ENCODE results near the gene RASA1.

DNA sequence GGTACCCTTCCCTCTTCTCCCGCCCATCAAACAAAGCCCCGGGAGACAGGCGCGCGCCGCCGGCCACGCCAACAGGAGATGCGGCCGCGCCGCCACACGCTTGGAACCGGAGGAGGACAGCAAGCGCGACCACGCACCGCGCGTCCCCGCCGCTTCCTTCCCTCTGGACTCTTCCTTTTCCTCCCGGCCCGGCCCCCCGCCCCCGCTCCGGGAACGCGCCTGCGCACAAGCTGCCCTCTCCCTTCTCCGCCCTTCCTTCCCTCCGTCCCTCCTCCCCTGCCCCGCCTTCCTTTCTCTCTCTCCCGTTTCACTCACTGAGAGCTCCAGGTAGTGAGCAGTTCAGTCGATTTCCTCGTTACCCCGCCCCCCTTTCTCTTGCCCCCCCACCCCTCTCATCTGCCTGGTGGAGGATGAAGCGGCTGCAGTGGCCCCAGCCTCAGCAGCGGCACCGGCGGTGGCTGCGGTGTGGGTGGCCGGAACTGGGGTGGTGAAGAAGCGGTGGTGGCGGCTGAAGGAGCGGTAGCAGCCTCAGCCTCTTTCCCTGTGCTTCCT is at the start of gene RASA1:
- TF ChIP-seq POLR2A (IDR thresholded peaks at IDR 0.05; ENCODE audit: low read length) (peak; percentile 71), GATA1 (IDR thresholded peaks at IDR 0.05; ENCODE audit: low read depth, low read length) (no peak)

Data from erythroblast (primary cell).